Endodermal cell (in vitro differentiated cells): ENCODE data around the gene ZNF354B. TPM values are rescaled to one million over a fixed set of nuclear protein-coding genes. Genes with fewer than 3 reads are reported as not detected.
A peak's percentile ranks its signal among the peaks of the same experiment; 100 is the strongest.

Experiments
- DNase-seq: peaks from one replicate; pipeline ENCODE4 v3.0.0-alpha.2; 2017
- H3K27ac ChIP-seq: 2 replicates; pipeline ENCODE4 v1.5.1; 2013; ENCODE audit warnings: mild to moderate bottlenecking, low read depth, low read length, moderate library complexity
- H3K27me3 ChIP-seq: 2 replicates; pipeline ENCODE4 v1.6.1; 2013; ENCODE audit warnings: mild to moderate bottlenecking, low read length, moderate library complexity; ENCODE audit not compliant: insufficient read depth, control insufficient read depth, poor library complexity, severe bottlenecking
- H3K36me3 ChIP-seq: 2 replicates; pipeline ENCODE4 v1.7.0; 2013; ENCODE audit warnings: mild to moderate bottlenecking, low read length, moderate library complexity; ENCODE audit not compliant: control insufficient read depth, insufficient read depth
- H3K4me1 ChIP-seq: one replicate; pipeline ENCODE4 v1.7.0; 2013; ENCODE audit warnings: low read length; ENCODE audit not compliant: control insufficient read depth, insufficient read depth
- H3K4me3 ChIP-seq: 2 replicates; pipeline ENCODE4 v1.5.1; 2013; ENCODE audit warnings: mild to moderate bottlenecking, low read length, moderate library complexity
- H3K9ac ChIP-seq: 2 replicates; pipeline ENCODE4 v1.6.1; 2013; ENCODE audit warnings: mild to moderate bottlenecking, low read length, moderate library complexity; ENCODE audit not compliant: poor library complexity, severe bottlenecking; ENCODE audit errors: extremely low read depth
- H3K9me3 ChIP-seq: 2 replicates; pipeline ENCODE4 v1.6.1; 2013; ENCODE audit warnings: mild to moderate bottlenecking, low read length, moderate library complexity; ENCODE audit not compliant: control insufficient read depth
- H3K27ac Mint-ChIP-seq: 2 replicates; pipeline ENCODE4 v1.8.0; 2020; ENCODE audit warnings: mixed read lengths
- H3K27me3 Mint-ChIP-seq: 2 replicates; pipeline ENCODE4 v1.8.0; 2021; ENCODE audit warnings: mild to moderate bottlenecking, mixed read lengths; ENCODE audit not compliant: insufficient read depth
- H3K36me3 Mint-ChIP-seq: 2 replicates; pipeline ENCODE4 v1.8.0; 2020; ENCODE audit warnings: low read depth, mixed read lengths
- H3K4me1 Mint-ChIP-seq: 2 replicates; pipeline ENCODE4 v1.8.0; 2020; ENCODE audit warnings: mixed read lengths
- H3K4me3 Mint-ChIP-seq: 2 replicates; pipeline ENCODE4 v1.8.0; 2020; ENCODE audit warnings: mild to moderate bottlenecking, moderate library complexity, mixed read lengths
- H3K9me3 Mint-ChIP-seq: 2 replicates; pipeline ENCODE4 v1.8.0; 2020; ENCODE audit warnings: mild to moderate bottlenecking, mixed read lengths
- WGBS, 2 experiments: methylation state at CpG; one replicate each; pipeline versions ENCODE4 v1.1.5 to v1.1.7; 2013; ENCODE audit warnings: missing lambda C conversion rate in 2 of 2, mixed read lengths in 1 of 2; ENCODE audit not compliant: insufficient coverage in 1 of 2, insufficient read length in 1 of 2; 5-methylcytosine and 5-hydroxymethylcytosine counted together
- total RNA-seq, 2 donors: library from RNA; stranded (reverse); fragmentation: NEBNext Ultra II Directional in 1 of 2; extraction: Animal tissue kit (Norgen Biotek cat#: 25700) in 1 of 2; gene quantifications; 2 replicates in 1 of 2; 3 replicates in 1 of 2; pipeline ENCODE4 v1.2.1, GENCODE V29; 2021
- TF ChIP-seq, protein P1 (sequence below): fragments of 200-600 bp; sonication (generic); conservative IDR thresholded peaks from 2 replicates; pipeline ENCODE4 v1.5.0; 2021; ENCODE audit warnings: antibody characterized with exemption, mild to moderate bottlenecking

The ZNF354B gene
- total RNA-seq, 2 donors from 2014 or later = 24.3 to 26.0 TPM

DNA sequence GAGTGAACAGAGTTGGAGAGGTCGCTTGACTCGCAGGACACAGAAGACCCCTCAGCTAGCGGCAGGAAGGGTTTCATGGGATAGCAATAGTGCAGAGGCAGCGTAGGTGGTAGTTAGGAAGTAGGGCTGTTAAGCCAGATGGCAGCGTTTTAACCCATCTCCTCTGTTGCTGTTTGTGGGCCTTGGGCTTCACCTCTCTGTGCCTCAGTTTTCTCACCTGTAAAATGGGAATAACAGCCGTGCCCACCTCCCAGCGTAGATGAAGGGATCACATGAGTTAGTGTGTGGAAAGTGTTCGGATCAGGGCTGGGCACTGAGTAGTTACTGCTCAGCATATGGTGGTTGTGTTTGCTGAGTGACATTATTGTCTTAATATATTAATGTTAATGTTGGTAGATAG is 1.9 kb downstream of the ZNF354B start:
- Mint-ChIP-seq H3K36me3 (peaks cover 40% of the 10 kb centered on the region), H3K4me1 (peaks cover 14% of the 10 kb centered on the region), H3K4me3 (peak overlapping the region; percentile 45), H3K9me3 (no peaks in the 10 kb centered on the region), H3K27ac (no peak overlapping the region), H3K27me3 (no peaks in the 10 kb centered on the region)
- TF ChIP-seq, protein P1, sequence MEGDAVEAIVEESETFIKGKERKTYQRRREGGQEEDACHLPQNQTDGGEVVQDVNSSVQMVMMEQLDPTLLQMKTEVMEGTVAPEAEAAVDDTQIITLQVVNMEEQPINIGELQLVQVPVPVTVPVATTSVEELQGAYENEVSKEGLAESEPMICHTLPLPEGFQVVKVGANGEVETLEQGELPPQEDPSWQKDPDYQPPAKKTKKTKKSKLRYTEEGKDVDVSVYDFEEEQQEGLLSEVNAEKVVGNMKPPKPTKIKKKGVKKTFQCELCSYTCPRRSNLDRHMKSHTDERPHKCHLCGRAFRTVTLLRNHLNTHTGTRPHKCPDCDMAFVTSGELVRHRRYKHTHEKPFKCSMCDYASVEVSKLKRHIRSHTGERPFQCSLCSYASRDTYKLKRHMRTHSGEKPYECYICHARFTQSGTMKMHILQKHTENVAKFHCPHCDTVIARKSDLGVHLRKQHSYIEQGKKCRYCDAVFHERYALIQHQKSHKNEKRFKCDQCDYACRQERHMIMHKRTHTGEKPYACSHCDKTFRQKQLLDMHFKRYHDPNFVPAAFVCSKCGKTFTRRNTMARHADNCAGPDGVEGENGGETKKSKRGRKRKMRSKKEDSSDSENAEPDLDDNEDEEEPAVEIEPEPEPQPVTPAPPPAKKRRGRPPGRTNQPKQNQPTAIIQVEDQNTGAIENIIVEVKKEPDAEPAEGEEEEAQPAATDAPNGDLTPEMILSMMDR = no peak
- 94 to 97% methylated on average over 5 to 8 of the region's 8 CpGs for WGBS, 2 experiments
- H3K4me1 ChIP-seq = no peaks in the 10 kb centered on the region
- H3K27ac ChIP-seq = no peak overlapping the region
- H3K9ac ChIP-seq = no peak overlapping the region
- peaks cover 17% of the 10 kb centered on the region for H3K9me3 ChIP-seq
- peaks cover 47% of the 10 kb centered on the region for H3K36me3 ChIP-seq
- H3K27me3 ChIP-seq = no peaks in the 10 kb centered on the region
- H3K4me3 ChIP-seq = peak overlapping the region; percentile 67
- DNase-seq = no peak

GRCh38 chr5:178866946-178867345 is 7.2 kb downstream of the ZNF354B start:
- Histone ChIP-seq H3K27ac (no peak overlapping the region), H3K9me3 (peaks cover 5% of the 10 kb centered on the region), H3K4me1 (no peaks in the 10 kb centered on the region), H3K36me3 (peaks cover 77% of the 10 kb centered on the region), H3K27me3 (no peaks in the 10 kb centered on the region), H3K4me3 (no peak overlapping the region), H3K9ac (no peak overlapping the region)
- TF ChIP-seq, protein P1 = no peak
- Mint-ChIP-seq H3K9me3 (no peaks in the 10 kb centered on the region), H3K4me1 (peaks cover 6% of the 10 kb centered on the region), H3K27me3 (no peaks in the 10 kb centered on the region), H3K36me3 (peaks cover 76% of the 10 kb centered on the region), H3K4me3 (no peak overlapping the region), H3K27ac (no peak overlapping the region)
- DNase-seq = no peak
- 99% methylated on average over 3 of the region's 4 CpGs; no CpG with 5 or more reads in 1 of the 2 experiments for WGBS, 2 experiments

GRCh38 chr5:178869577-178869976 is 9.8 kb downstream of the ZNF354B start:
- peaks cover 81% of the 10 kb centered on the region for H3K36me3 ChIP-seq
- H3K27ac ChIP-seq = no peak overlapping the region
- Mint-ChIP-seq H3K27me3 (no peaks in the 10 kb centered on the region), H3K4me1 (no peaks in the 10 kb centered on the region), H3K27ac (no peak overlapping the region), H3K4me3 (no peak overlapping the region), H3K36me3 (peaks cover 88% of the 10 kb centered on the region), H3K9me3 (peaks cover 19% of the 10 kb centered on the region)
- WGBS, 2 experiments = 93 to 96% methylated on average over 7 to 8 of the region's 8 CpGs
- no peak overlapping the region for H3K9ac ChIP-seq
- H3K4me3 ChIP-seq = no peak overlapping the region
- no peak for DNase-seq
- H3K4me1 ChIP-seq = no peaks in the 10 kb centered on the region
- H3K9me3 ChIP-seq = peaks cover 28% of the 10 kb centered on the region
- no peaks in the 10 kb centered on the region for H3K27me3 ChIP-seq
- TF ChIP-seq, protein P1 = no peak
